Panc1 (cell line): Measurements from ENCODE around the gene IL13. TPM values are rescaled to one million over a fixed set of nuclear protein-coding genes. Genes with fewer than 3 reads are reported as not detected.

Experiments used
- ATAC-seq: fragments of 200-7000 bp; cut with Tn5 transposase; 2 replicates; pipeline ENCODE4 v1.9.1; 2020; ENCODE audit warnings: mild to moderate bottlenecking, moderate library complexity
- BruUV-seq: library from RNA; stranded (reverse); fragments of 400-500 nt; replicated peaks from 2 replicates; lab custom pipeline; 2021; lab: Mats Ljungman, UMichigan
- CTCF ChIA-PET: fragments of 300-600 bp; sonication (Branson Sonifier 250); formaldehyde crosslinking; loops from one replicate; lab custom pipeline; 2022; ENCODE audit warnings: antibody characterized with exemption; lab: Charles Lee
- POLR2A ChIA-PET: fragments of 300-600 bp; sonication (Branson Sonifier 250); formaldehyde crosslinking; loops from one replicate; lab custom pipeline; 2022; ENCODE audit warnings: antibody characterized with exemption; lab: Charles Lee
- DNase-seq: peaks from one replicate; pipeline ENCODE4 v3.0.0-alpha.2; 2010; ENCODE audit warnings: low read depth, low spot score
- H3K27ac ChIP-seq: 2 replicates; pipeline ENCODE4 v1.5.1; 2011; ENCODE audit warnings: mild to moderate bottlenecking, low read length, inconsistent platforms
- H3K27me3 ChIP-seq: fragments of 200-500 bp; sonication (Bioruptor generic); 2 replicates; pipeline ENCODE4 v1.6.0; 2014; ENCODE audit warnings: low read length, inconsistent platforms; ENCODE audit not compliant: control insufficient read depth, insufficient read depth
- H3K36me3 ChIP-seq: fragments of 200-500 bp; sonication (Bioruptor generic); 2 replicates; pipeline ENCODE4 v1.5.1; 2014; ENCODE audit warnings: inconsistent platforms, mild to moderate bottlenecking, low read length, moderate library complexity; ENCODE audit not compliant: control insufficient read depth, insufficient read depth
- H3K4me1 ChIP-seq: 2 replicates; pipeline ENCODE4 v1.5.1; 2011; ENCODE audit warnings: inconsistent platforms, mild to moderate bottlenecking, low read length, moderate library complexity; ENCODE audit not compliant: control insufficient read depth, insufficient read depth
- H3K4me3 ChIP-seq, 2 experiments: 2 replicates each; pipeline ENCODE4 v1.5.1; 2011 to 2012; ENCODE audit warnings: low read depth in 2 of 2, low read length in 2 of 2, mild to moderate bottlenecking in 2 of 2, inconsistent platforms in 1 of 2, moderate library complexity in 1 of 2
- H3K9me3 ChIP-seq: fragments of 200-500 bp; sonication (Bioruptor generic); 2 replicates; pipeline ENCODE4 v1.5.1; 2014; ENCODE audit warnings: low read depth, mild to moderate bottlenecking, inconsistent platforms, low read length, moderate library complexity; ENCODE audit not compliant: control insufficient read depth, insufficient read depth
- POLR2AphosphoS5 ChIP-seq: IDR thresholded peaks from 2 replicates; pipeline ENCODE4 v1.6.1; 2012; ENCODE audit warnings: mild to moderate bottlenecking, low read depth, low read length, moderate library complexity
- SIN3A ChIP-seq: IDR thresholded peaks from 2 replicates; pipeline ENCODE4 v1.6.1; 2012; ENCODE audit warnings: low read depth, mild to moderate bottlenecking, low read length, moderate library complexity, borderline replicate concordance; ENCODE audit not compliant: insufficient read depth
- TCF7L2 ChIP-seq: IDR thresholded peaks from 2 replicates; pipeline ENCODE4 v1.6.1; 2011; ENCODE audit warnings: mild to moderate bottlenecking, low read depth, low read length, inconsistent platforms
- in situ Hi-C: cut with HindIII; loops from 2 replicates; pipeline ENCODE4 v1.10.0; 2016; ENCODE audit warnings: low sequenced_read_pairs, low pct_unique_long_range_greater_than_20kb
- intact Hi-C: fragments of 100-400 bp; cut with micrococcal nuclease; formaldehyde crosslinking; loops from one replicate; pipeline ENCODE4 v1.10.0; 2022; ENCODE audit not compliant: unreplicated experiment
- total RNA-seq: library from RNA; stranded (reverse); gene quantifications from one replicate; pipeline ENCODE4 v1.2.1, GENCODE V29; 2021; ENCODE audit not compliant: unreplicated experiment
- TF ChIP-seq, protein P1 (sequence below): fragments of 450-650 bp; IDR thresholded peaks from 2 replicates; pipeline ENCODE4 v1.5.1; 2017; ENCODE audit warnings: mild to moderate bottlenecking
- TF ChIP-seq, protein P2 (sequence below), 2 experiments: IDR thresholded peaks; 2 replicates each; pipeline ENCODE4 v1.6.1; 2011 to 2012; ENCODE audit warnings: low read depth in 2 of 2, control low read depth in 1 of 2, low read length in 1 of 2, mild to moderate bottlenecking in 1 of 2, moderate library complexity in 1 of 2; ENCODE audit not compliant: insufficient read depth in 1 of 2

IL13 gene
- total RNA-seq, 1 experiment from 2014 or later = not detected

- DNase-seq (no peak), ATAC-seq (no peak)
- TF ChIP-seq SIN3A = no peak
- TF ChIP-seq, protein P1, sequence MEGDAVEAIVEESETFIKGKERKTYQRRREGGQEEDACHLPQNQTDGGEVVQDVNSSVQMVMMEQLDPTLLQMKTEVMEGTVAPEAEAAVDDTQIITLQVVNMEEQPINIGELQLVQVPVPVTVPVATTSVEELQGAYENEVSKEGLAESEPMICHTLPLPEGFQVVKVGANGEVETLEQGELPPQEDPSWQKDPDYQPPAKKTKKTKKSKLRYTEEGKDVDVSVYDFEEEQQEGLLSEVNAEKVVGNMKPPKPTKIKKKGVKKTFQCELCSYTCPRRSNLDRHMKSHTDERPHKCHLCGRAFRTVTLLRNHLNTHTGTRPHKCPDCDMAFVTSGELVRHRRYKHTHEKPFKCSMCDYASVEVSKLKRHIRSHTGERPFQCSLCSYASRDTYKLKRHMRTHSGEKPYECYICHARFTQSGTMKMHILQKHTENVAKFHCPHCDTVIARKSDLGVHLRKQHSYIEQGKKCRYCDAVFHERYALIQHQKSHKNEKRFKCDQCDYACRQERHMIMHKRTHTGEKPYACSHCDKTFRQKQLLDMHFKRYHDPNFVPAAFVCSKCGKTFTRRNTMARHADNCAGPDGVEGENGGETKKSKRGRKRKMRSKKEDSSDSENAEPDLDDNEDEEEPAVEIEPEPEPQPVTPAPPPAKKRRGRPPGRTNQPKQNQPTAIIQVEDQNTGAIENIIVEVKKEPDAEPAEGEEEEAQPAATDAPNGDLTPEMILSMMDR = no peak
- TF ChIP-seq TCF7L2 = no peak
- TF ChIP-seq, protein P2, sequence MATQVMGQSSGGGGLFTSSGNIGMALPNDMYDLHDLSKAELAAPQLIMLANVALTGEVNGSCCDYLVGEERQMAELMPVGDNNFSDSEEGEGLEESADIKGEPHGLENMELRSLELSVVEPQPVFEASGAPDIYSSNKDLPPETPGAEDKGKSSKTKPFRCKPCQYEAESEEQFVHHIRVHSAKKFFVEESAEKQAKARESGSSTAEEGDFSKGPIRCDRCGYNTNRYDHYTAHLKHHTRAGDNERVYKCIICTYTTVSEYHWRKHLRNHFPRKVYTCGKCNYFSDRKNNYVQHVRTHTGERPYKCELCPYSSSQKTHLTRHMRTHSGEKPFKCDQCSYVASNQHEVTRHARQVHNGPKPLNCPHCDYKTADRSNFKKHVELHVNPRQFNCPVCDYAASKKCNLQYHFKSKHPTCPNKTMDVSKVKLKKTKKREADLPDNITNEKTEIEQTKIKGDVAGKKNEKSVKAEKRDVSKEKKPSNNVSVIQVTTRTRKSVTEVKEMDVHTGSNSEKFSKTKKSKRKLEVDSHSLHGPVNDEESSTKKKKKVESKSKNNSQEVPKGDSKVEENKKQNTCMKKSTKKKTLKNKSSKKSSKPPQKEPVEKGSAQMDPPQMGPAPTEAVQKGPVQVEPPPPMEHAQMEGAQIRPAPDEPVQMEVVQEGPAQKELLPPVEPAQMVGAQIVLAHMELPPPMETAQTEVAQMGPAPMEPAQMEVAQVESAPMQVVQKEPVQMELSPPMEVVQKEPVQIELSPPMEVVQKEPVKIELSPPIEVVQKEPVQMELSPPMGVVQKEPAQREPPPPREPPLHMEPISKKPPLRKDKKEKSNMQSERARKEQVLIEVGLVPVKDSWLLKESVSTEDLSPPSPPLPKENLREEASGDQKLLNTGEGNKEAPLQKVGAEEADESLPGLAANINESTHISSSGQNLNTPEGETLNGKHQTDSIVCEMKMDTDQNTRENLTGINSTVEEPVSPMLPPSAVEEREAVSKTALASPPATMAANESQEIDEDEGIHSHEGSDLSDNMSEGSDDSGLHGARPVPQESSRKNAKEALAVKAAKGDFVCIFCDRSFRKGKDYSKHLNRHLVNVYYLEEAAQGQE (IDR thresholded peaks at IDR 0.05; ENCODE audit: insufficient read depth in 1 of 2, low read depth in 2 of 2, low read length in 1 of 2) = no peak
- no peak for TF ChIP-seq POLR2AphosphoS5
- no TSS peak for BruUV-seq
- Histone ChIP-seq H3K27ac (no peak overlapping the region), H3K4me1 (no peaks in the 10 kb centered on the region), H3K36me3 (peaks cover 2% of the 10 kb centered on the region; the same call in 1 of the 2 replicates), H3K27me3 (no peaks in the 10 kb centered on the region), H3K9me3 (no peaks in the 10 kb centered on the region), H3K4me3 (no peak overlapping the region)
- intact Hi-C loops (no loop called here), in situ Hi-C loops (no loop called here)
- CTCF ChIA-PET = no interaction called here
- POLR2A ChIA-PET = no interaction called here
Observed at GRCh38 chr5:132708645-132709044, 50.7 kb downstream of the IL13 start.

Other genes with a start within 250 kb of the IL13 start
- 48.9 TPM for gene IRF1, start 167.4 kb upstream of the IL13 start, total RNA-seq
- not detected for gene IL5, start 114.7 kb upstream of the IL13 start, total RNA-seq
- 77.6 TPM for gene RAD50, start 101.2 kb upstream of the IL13 start, total RNA-seq
- not detected for gene IL4, start 15.8 kb downstream of the IL13 start, total RNA-seq
- 17.1 TPM for gene KIF3A, start 79.4 kb downstream of the IL13 start, total RNA-seq
- 0.49 TPM for gene CCNI2, start 89.3 kb downstream of the IL13 start, total RNA-seq
- gene SEPTIN8, start 119.1 kb downstream of the IL13 start, total RNA-seq = 22.8 TPM
- gene SOWAHA, start 155.1 kb downstream of the IL13 start, total RNA-seq = not detected
- 13.5 TPM for gene SHROOM1, start 172.5 kb downstream of the IL13 start, total RNA-seq
- 0.54 TPM for gene GDF9, start 208.3 kb downstream of the IL13 start, total RNA-seq
- gene UQCRQ, start 208.5 kb downstream of the IL13 start, total RNA-seq = 475 TPM
- gene LEAP2, start 215.5 kb downstream of the IL13 start, total RNA-seq = 1.4 TPM